Measurements from ENCODE around the gene XPOT. TPM values are rescaled to one million over a fixed set of nuclear protein-coding genes. Genes with fewer than 3 reads are reported as not detected.

The XPOT gene
- total RNA-seq, 1 experiment from 2014 or later: 155 TPM

- Histone ChIP-seq H3K9me3 (ENCODE audit: control insufficient read depth, insufficient read depth, low read depth, low read length) (no peaks in the 10 kb centered on the region), H3K36me3 (ENCODE audit: control insufficient read depth, insufficient read depth, low read length) (peaks cover 48% of the 10 kb centered on the region), H3K4me3 (ENCODE audit: low read depth in 2 of 2, low read length in 2 of 2) (no peak overlapping the region), H3K27me3 (ENCODE audit: control insufficient read depth, insufficient read depth, low read length) (no peaks in the 10 kb centered on the region), H3K4me1 (ENCODE audit: control insufficient read depth, insufficient read depth, low read length) (no peaks in the 10 kb centered on the region), H3K27ac (ENCODE audit: low read length) (no peak overlapping the region)
- DNase-seq (ENCODE audit: low read depth, low spot score): no peak
- ATAC-seq: no peak
- no TSS peak for BruUV-seq (replicated peaks)
- CTCF ChIA-PET: no interaction called here
- POLR2A ChIA-PET: no interaction called here
- in situ Hi-C loops (cut with HindIII; ENCODE audit: low pct_unique_long_range_greater_than_20kb, low sequenced_read_pairs): no loop called here
- intact Hi-C loops (cut with micrococcal nuclease; ENCODE audit: unreplicated experiment): no loop called here
- TF ChIP-seq POLR2AphosphoS5 (IDR thresholded peaks at IDR 0.05; ENCODE audit: low read depth, low read length): no peak
- TF ChIP-seq, protein P1, sequence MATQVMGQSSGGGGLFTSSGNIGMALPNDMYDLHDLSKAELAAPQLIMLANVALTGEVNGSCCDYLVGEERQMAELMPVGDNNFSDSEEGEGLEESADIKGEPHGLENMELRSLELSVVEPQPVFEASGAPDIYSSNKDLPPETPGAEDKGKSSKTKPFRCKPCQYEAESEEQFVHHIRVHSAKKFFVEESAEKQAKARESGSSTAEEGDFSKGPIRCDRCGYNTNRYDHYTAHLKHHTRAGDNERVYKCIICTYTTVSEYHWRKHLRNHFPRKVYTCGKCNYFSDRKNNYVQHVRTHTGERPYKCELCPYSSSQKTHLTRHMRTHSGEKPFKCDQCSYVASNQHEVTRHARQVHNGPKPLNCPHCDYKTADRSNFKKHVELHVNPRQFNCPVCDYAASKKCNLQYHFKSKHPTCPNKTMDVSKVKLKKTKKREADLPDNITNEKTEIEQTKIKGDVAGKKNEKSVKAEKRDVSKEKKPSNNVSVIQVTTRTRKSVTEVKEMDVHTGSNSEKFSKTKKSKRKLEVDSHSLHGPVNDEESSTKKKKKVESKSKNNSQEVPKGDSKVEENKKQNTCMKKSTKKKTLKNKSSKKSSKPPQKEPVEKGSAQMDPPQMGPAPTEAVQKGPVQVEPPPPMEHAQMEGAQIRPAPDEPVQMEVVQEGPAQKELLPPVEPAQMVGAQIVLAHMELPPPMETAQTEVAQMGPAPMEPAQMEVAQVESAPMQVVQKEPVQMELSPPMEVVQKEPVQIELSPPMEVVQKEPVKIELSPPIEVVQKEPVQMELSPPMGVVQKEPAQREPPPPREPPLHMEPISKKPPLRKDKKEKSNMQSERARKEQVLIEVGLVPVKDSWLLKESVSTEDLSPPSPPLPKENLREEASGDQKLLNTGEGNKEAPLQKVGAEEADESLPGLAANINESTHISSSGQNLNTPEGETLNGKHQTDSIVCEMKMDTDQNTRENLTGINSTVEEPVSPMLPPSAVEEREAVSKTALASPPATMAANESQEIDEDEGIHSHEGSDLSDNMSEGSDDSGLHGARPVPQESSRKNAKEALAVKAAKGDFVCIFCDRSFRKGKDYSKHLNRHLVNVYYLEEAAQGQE (IDR thresholded peaks at IDR 0.05; ENCODE audit: insufficient read depth in 1 of 2, low read depth in 2 of 2, low read length in 1 of 2): no peak
- no peak for TF ChIP-seq TCF7L2 (IDR thresholded peaks at IDR 0.05; ENCODE audit: low read depth, low read length)
- TF ChIP-seq SIN3A (IDR thresholded peaks at IDR 0.05; ENCODE audit: borderline replicate concordance, insufficient read depth, low read depth, low read length): no peak
- TF ChIP-seq CTCF (IDR thresholded peaks at IDR 0.05): no peak
Measured at GRCh38 chr12:64470495-64470894, 66.3 kb downstream of the XPOT start.

GRCh38 chr12:64473176-64473575, 69.0 kb downstream of the XPOT start:
- Histone ChIP-seq H3K4me3 (ENCODE audit: low read depth in 2 of 2, low read length in 2 of 2) (no peak overlapping the region), H3K9me3 (ENCODE audit: control insufficient read depth, insufficient read depth, low read depth, low read length) (no peaks in the 10 kb centered on the region), H3K36me3 (ENCODE audit: control insufficient read depth, insufficient read depth, low read length) (peaks cover 29% of the 10 kb centered on the region), H3K27ac (ENCODE audit: low read length) (no peak overlapping the region), H3K4me1 (ENCODE audit: control insufficient read depth, insufficient read depth, low read length) (no peaks in the 10 kb centered on the region), H3K27me3 (ENCODE audit: control insufficient read depth, insufficient read depth, low read length) (no peaks in the 10 kb centered on the region)
- in situ Hi-C loops (cut with HindIII; ENCODE audit: low pct_unique_long_range_greater_than_20kb, low sequenced_read_pairs): no loop called here
- TF ChIP-seq TCF7L2 (IDR thresholded peaks at IDR 0.05; ENCODE audit: low read depth, low read length): no peak
- ChIA-PET CTCF (no interaction called here), POLR2A (no interaction called here)
- ATAC-seq (no peak), DNase-seq (ENCODE audit: low read depth, low spot score) (no peak)
- intact Hi-C loops (cut with micrococcal nuclease; ENCODE audit: unreplicated experiment): no loop called here
- no TSS peak for BruUV-seq (replicated peaks)

DNA sequence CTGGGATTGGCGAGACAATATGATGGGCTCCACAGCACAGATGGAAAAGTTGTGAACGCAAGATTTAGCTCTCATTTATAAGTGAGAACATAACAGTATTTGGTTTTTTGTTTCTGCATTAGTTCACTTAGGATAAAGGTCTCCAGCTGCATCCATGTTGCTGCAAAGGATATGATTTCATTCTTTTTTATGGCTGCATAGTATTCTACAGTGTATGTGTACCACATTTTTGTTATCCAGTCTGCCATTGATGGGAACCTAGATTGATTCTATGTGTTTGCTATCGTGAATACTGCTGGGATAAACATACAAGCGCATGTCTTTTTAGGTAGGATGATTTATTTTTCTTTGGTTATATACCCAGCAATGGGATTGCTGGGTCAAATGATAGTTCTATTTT, 71.3 kb downstream of the XPOT start:
- no peak overlapping the region for H3K27ac ChIP-seq (ENCODE audit: low read length)
- TF ChIP-seq SIN3A (IDR thresholded peaks at IDR 0.05; ENCODE audit: borderline replicate concordance, insufficient read depth, low read depth, low read length) (no peak), POLR2AphosphoS5 (IDR thresholded peaks at IDR 0.05; ENCODE audit: low read depth, low read length) (no peak), CTCF (IDR thresholded peaks at IDR 0.05) (no peak), TCF7L2 (IDR thresholded peaks at IDR 0.05; ENCODE audit: low read depth, low read length) (no peak)
- TF ChIP-seq, protein P1 (IDR thresholded peaks at IDR 0.05; ENCODE audit: insufficient read depth in 1 of 2, low read depth in 2 of 2, low read length in 1 of 2): no peak
- H3K4me1 ChIP-seq (ENCODE audit: control insufficient read depth, insufficient read depth, low read length): no peaks in the 10 kb centered on the region
- CTCF ChIA-PET: no interaction called here
- BruUV-seq (replicated peaks): no TSS peak
- no peaks in the 10 kb centered on the region for H3K27me3 ChIP-seq (ENCODE audit: control insufficient read depth, insufficient read depth, low read length)
- in situ Hi-C loops (cut with HindIII; ENCODE audit: low pct_unique_long_range_greater_than_20kb, low sequenced_read_pairs): no loop called here
- no peaks in the 10 kb centered on the region for H3K9me3 ChIP-seq (ENCODE audit: control insufficient read depth, insufficient read depth, low read depth, low read length)
- intact Hi-C loops (cut with micrococcal nuclease; ENCODE audit: unreplicated experiment): no loop called here
- H3K4me3 ChIP-seq (ENCODE audit: low read depth in 2 of 2, low read length in 2 of 2): no peak overlapping the region
- ATAC-seq (no peak), DNase-seq (ENCODE audit: low read depth, low spot score) (no peak)
- POLR2A ChIA-PET: no interaction called here
- H3K36me3 ChIP-seq (ENCODE audit: control insufficient read depth, insufficient read depth, low read length): peaks cover 30% of the 10 kb centered on the region
